DOHH2 (cell line): ENCODE measurements around the gene SAMSN1.

Experiments used
- EZH2phosphoT487 ChIP-seq: fragments of 200-600 bp; sonication (generic); IDR thresholded peaks from 2 replicates; pipeline ENCODE4 v1.6.1; 2017; ENCODE audit warnings: borderline replicate concordance, mild to moderate bottlenecking, antibody characterized with exemption, low read length, moderate library complexity, mixed read lengths
- TF ChIP-seq, protein P1 (sequence below): fragments of 200-600 bp; sonication (generic); IDR thresholded peaks from one replicate; pipeline ENCODE4 v1.5.1; 2014; ENCODE audit warnings: antibody characterized with exemption, mild to moderate bottlenecking, low read depth, low read length; ENCODE audit not compliant: poor library complexity, severe bottlenecking

DNA sequence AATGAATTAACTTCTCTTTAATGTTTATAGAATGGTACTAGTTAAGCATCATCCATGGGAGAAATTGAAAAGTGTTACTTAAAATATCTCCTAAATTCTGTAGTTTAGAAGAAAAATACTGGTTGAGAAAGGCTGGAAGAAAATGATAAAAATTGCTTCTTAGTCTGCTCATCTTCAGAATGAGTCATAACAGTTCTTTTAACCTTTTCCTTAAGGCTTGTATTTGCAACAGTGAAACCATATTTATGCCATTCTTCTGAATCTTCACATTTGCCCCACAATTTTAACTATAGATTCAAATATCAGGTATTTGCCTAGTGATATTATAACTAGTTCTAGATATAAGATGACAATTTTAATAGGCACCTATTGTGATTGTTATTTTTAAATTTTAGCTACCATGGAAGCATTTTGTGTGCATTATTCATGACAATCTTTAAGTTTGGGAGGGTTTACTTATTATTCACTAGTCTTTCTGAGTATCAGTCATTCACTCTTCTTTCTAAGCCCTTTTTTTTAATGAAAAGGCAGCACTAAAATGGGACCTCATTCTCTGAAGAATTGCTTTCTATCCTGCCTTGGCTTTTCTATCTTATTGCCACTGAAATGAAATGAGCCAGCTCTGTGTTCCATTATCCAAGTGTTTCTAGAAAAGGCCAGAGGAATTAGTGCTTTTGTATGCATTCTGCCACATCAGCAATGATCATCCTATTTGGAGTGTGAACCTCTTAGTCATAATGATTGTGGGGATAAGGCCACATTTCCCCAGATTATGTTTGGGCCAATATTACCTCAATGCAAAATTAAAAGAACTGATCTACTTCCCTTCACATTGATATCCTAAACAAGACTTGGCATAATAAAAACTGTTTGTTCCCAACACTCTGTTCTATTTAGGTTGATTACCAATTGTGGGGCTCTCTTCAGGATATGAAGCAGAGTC is 58.4 kb downstream of the SAMSN1 start:
- TF ChIP-seq, protein P1, sequence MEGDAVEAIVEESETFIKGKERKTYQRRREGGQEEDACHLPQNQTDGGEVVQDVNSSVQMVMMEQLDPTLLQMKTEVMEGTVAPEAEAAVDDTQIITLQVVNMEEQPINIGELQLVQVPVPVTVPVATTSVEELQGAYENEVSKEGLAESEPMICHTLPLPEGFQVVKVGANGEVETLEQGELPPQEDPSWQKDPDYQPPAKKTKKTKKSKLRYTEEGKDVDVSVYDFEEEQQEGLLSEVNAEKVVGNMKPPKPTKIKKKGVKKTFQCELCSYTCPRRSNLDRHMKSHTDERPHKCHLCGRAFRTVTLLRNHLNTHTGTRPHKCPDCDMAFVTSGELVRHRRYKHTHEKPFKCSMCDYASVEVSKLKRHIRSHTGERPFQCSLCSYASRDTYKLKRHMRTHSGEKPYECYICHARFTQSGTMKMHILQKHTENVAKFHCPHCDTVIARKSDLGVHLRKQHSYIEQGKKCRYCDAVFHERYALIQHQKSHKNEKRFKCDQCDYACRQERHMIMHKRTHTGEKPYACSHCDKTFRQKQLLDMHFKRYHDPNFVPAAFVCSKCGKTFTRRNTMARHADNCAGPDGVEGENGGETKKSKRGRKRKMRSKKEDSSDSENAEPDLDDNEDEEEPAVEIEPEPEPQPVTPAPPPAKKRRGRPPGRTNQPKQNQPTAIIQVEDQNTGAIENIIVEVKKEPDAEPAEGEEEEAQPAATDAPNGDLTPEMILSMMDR, result no peak
- no peak for TF ChIP-seq EZH2phosphoT487
